Heart left ventricle (tissue), 16 donors: ENCODE results near the gene IFT80. TPM values are rescaled to one million over a fixed set of nuclear protein-coding genes. Genes with fewer than 3 reads are reported as not detected.
"Not testable (repeated sequence)": the region's sequence is repeated elsewhere in the genome, so short reads cannot be mapped to it uniquely, and the experiment has no call there.

Source experiments
- ATAC-seq, 4 donors: fragments of 200-7000 bp; cut with Tn5 transposase; one replicate each; pipeline ENCODE4 v1.9.1; 2020 to 2022; ENCODE audit warnings: moderate library complexity in 4 of 4, mild to moderate bottlenecking in 3 of 4, moderate number of reproducible peaks in 1 of 4
- DNase-seq, 5 donors: peaks; one replicate each; pipeline ENCODE4 v3.0.0-alpha.2; 2020
- H3K27ac ChIP-seq, 12 donors: fragments of 200-600 bp; sonication (generic) in 4 of 12; one replicate each; pipeline versions ENCODE4 v1.5.0 to v1.8.0; 2016 to 2022; ENCODE audit warnings: mild to moderate bottlenecking in 2 of 12
- H3K27me3 ChIP-seq, 9 donors: fragments of 200-600 bp; sonication (generic) in 2 of 9; one replicate each; pipeline versions ENCODE4 v1.5.1 to v1.8.0; 2016 to 2022; ENCODE audit warnings: mild to moderate bottlenecking in 3 of 9
- H3K36me3 ChIP-seq, 9 donors: fragments of 200-600 bp; sonication (generic) in 2 of 9; one replicate each; pipeline versions ENCODE4 v1.5.0 to v1.8.0; 2018 to 2022; ENCODE audit warnings: mild to moderate bottlenecking in 2 of 9
- H3K4me1 ChIP-seq, 12 donors: fragments of 200-600 bp; sonication (generic) in 4 of 12; one replicate each; pipeline versions ENCODE4 v1.5.0 to v1.8.0; 2016 to 2022; ENCODE audit warnings: mild to moderate bottlenecking in 3 of 12
- H3K4me3 ChIP-seq, 12 donors: fragments of 200-600 bp; sonication (generic) in 4 of 12; one replicate each; pipeline versions ENCODE4 v1.5.0 to v1.8.0; 2017 to 2022; ENCODE audit warnings: mild to moderate bottlenecking in 9 of 12, moderate library complexity in 4 of 12
- H3K9me3 ChIP-seq, 12 donors: fragments of 200-600 bp; sonication (generic) in 4 of 12; one replicate each; pipeline versions ENCODE4 v1.5.0 to v1.8.0; 2016 to 2022; ENCODE audit warnings: mild to moderate bottlenecking in 1 of 12
- CTCF ChIP-seq, 12 donors: fragments of 200-600 bp; sonication (generic) in 4 of 12; IDR thresholded peaks; one replicate each; pipeline versions ENCODE4 v1.5.0 to v1.8.0; 2018 to 2022; ENCODE audit warnings: antibody characterized with exemption in 12 of 12, mild to moderate bottlenecking in 5 of 12
- POLR2A ChIP-seq, 2 donors: fragments of 450-650 bp; IDR thresholded peaks; one replicate each; pipeline ENCODE4 v1.6.1; 2017; ENCODE audit warnings: antibody characterized with exemption in 2 of 2, mild to moderate bottlenecking in 2 of 2, moderate library complexity in 2 of 2
- WGBS, 4 donors: extraction: QIAGEN DNeasy Blood & Tissue Kit in 2 of 4; methylation state at CpG; one replicate each; pipeline versions ENCODE4 v1.1.5 to v1.1.7; 2013 to 2018; 5-methylcytosine and 5-hydroxymethylcytosine counted together
- intact Hi-C, 10 donors: fragments of 100-400 bp; cut with DNase I; formaldehyde crosslinking; loops; one replicate each; pipeline versions ENCODE4 v1.11.1 to v1.14.2; 2022
- polyA plus RNA-seq, 2 donors: library from polyadenylated mRNA; stranded (reverse); fragments of 200-250 nt; gene quantifications; one replicate each; pipeline ENCODE4 v1.2.3, GENCODE V29; 2013
- total RNA-seq, 9 donors: library from RNA; depleted of rRNA in 2 of 9; stranded (reverse); fragments of >200 nt in 2 of 9; fragmentation: NEBNext Ultra II Directional in 3 of 9; extraction: Animal tissue kit (Norgen Biotek cat#: 25700) in 3 of 9; gene quantifications; one replicate each; pipeline versions ENCODE4 v1.1.0 to v1.2.4, GENCODE V29; 2016 to 2023
- donor health status: ischemic (EF 13 %, LVEDD 7.1; RV severe dilation, severe dysfunction).
- donor health status: healthy with polysubstance abuse.
- donor health status: DM: no; HTN: yes; CAD: no.
- donor health status: DM: no; HTN: no; CAD: no.
- donor health status: ischemic (EF 25% LVEDD 6.9; RV normal size, moderate dysfunction).
- donor health status: ischemic (EF 25% LVEDD 5.7; RV mildly dilated, moderate dysfunction).
- donor health status: healthy.
- donor health status: DM: yes; HTN: yes; CAD: no.
- donor health status: ischemic (EF 35%, LVEDD 5.7; RV mildly dilated, moderate dysfunction).
- donor health status: nonischemic (EF 11% LVEDD 7.7; RV severe dilation, severe dysfunction).
- donor health status: DM: yes; HTN: yes; CAD: no.
- donor health status: PGD.
- donor health status: ischemic (EF 29% LVEDD 5.4; RV normal size, mild dysfunction).
- donor health status: nonischemic (EF 23%, LVEDD 6.1; RV moderate dilation, normal function).

IFT80 gene
- total and polyA plus RNA-seq, 11 donors: 6.2 to 18.6 (median 10.5) TPM

DNA sequence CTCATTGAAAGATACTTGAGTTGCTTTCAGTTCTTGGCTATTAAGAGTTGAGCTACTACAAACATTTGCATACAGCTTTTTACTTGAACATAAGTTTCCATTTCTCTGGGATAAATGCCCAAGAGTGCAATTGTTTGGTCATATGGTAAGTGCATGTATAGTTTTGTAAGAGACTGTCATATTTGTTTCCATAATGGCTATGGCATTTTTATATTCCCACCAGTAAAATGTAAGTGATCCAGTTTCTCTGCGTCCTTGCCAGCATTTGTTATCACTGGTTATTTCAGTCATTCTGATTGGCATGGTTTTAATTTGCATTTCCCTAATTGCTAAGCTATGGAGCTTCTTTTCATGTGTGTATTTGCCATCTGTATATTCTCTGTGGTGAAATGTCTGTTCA is 151.3 kb downstream of the IFT80 start:
- H3K27me3 ChIP-seq: no peaks in the 10 kb centered on the region
- H3K4me1 ChIP-seq: no peaks in the 10 kb centered on the region
- no peaks in the 10 kb centered on the region for H3K36me3 ChIP-seq
- DNase-seq (no peak), ATAC-seq (no peak)
- peaks cover 0 to 14% (median 0%) of the 10 kb centered on the region in 12 donors for H3K9me3 ChIP-seq
- H3K27ac ChIP-seq: no peak overlapping the region
- H3K4me3 ChIP-seq: no peak overlapping the region
- intact Hi-C loops: no loop called here
- no peak for TF ChIP-seq POLR2A (IDR thresholded peaks at IDR 0.05)
- TF ChIP-seq CTCF (IDR thresholded peaks at IDR 0.05): no peak
- 60 to 79% (median 74%) methylated on average over 1 of the region's 1 CpG for WGBS, 4 donors

GRCh38 chr3:160245261-160245800 is 153.7 kb downstream of the IFT80 start:
- no peak for TF ChIP-seq POLR2A (IDR thresholded peaks at IDR 0.05)
- no peak for TF ChIP-seq CTCF (IDR thresholded peaks at IDR 0.05)
- H3K4me1 ChIP-seq: no peaks in the 10 kb centered on the region
- WGBS, 4 donors: 87 to 94% (median 88%) methylated on average over 9 of the region's 9 CpGs

DNA sequence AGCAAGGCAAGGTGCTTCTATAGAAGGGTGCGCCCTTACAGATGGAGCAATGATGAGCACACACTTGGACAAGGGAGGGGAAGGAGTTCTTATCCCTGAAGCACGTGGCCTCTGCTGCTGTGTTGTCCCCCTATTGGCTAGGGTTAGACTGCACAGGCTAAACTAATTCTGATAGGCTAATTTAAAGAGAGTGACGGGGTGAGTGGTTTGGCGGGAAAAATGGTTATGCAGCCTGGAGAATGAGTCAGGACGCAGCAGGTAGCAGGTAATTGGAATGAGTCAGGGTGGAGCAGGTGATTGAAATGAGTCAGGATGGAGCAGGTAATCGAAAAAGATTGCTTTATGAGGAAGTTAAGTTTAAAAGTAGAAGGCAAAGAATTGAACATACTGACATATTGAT is 158.3 kb downstream of the IFT80 start:
- ATAC-seq, DNase-seq, H3K27me3 ChIP-seq, H3K27ac ChIP-seq, H3K4me1 ChIP-seq, H3K36me3 ChIP-seq, intact Hi-C loops, H3K4me3 ChIP-seq: not testable (repeated sequence)
- H3K9me3 ChIP-seq: peaks cover 0 to 12% (median 0%) of the 10 kb centered on the region in 12 donors
- 85 to 87% (median 86%) methylated on average over 6 of the region's 6 CpGs for whole genome bisulfite sequencing, 4 donors

More at GRCh38 chr3:160245261-160245800, 153.7 kb downstream of the IFT80 start:
- peaks cover 0 to 14% (median 0%) of the 10 kb centered on the region in 12 donors for H3K9me3 ChIP-seq
- DNase-seq (no peak), ATAC-seq (no peak)
- no peak overlapping the region for H3K4me3 ChIP-seq
- intact Hi-C loops: no loop called here
- H3K27ac ChIP-seq: no peak overlapping the region
- no peaks in the 10 kb centered on the region for H3K36me3 ChIP-seq
- no peaks in the 10 kb centered on the region for H3K27me3 ChIP-seq

GRCh38 chr3:160232014-160232413 is 167.0 kb downstream of the IFT80 start:
- H3K9me3 ChIP-seq: no peaks in the 10 kb centered on the region
- peaks cover 0 to 2% (median 0%) of the 10 kb centered on the region in 12 donors for H3K4me1 ChIP-seq
- DNase-seq: no peak
- intact Hi-C loops: no loop called here
- no peak for TF ChIP-seq CTCF (IDR thresholded peaks at IDR 0.05)
- no peak for TF ChIP-seq POLR2A (IDR thresholded peaks at IDR 0.05)
- no peak overlapping the region for H3K27ac ChIP-seq
- no peak overlapping the region for H3K4me3 ChIP-seq
- peaks cover 0 to 46% (median 22%) of the 10 kb centered on the region in 9 donors for H3K27me3 ChIP-seq
- H3K36me3 ChIP-seq: no peaks in the 10 kb centered on the region
- ATAC-seq: no peak
- 72 to 81% (median 76%) methylated on average over 3 of the region's 3 CpGs for WGBS, 4 donors

GRCh38 chr3:160227419-160227818 is 171.6 kb downstream of the IFT80 start:
- H3K36me3 ChIP-seq: no peaks in the 10 kb centered on the region
- intact Hi-C loops: loop anchor here in 1 of 10 donors (10.0 kb wide), 1 partner anchor 193 kb away; no protein-coding TSS in a partner anchor
- ATAC-seq: no peak
- TF ChIP-seq POLR2A (IDR thresholded peaks at IDR 0.05) (no peak), CTCF (IDR thresholded peaks at IDR 0.05) (no peak)
- WGBS, 4 donors: 71 to 84% (median 78%) methylated on average over 3 of the region's 3 CpGs
- H3K9me3 ChIP-seq: no peaks in the 10 kb centered on the region
- H3K27ac ChIP-seq: no peak overlapping the region
- peaks cover 0 to 58% (median 32%) of the 10 kb centered on the region in 9 donors for H3K27me3 ChIP-seq
- no peak overlapping the region for H3K4me3 ChIP-seq
- DNase-seq: no peak
- peaks cover 4 to 27% (median 9%) of the 10 kb centered on the region in 12 donors for H3K4me1 ChIP-seq
